SH-SY5Y (cell line): ENCODE data around the gene PCK2.

ENCODE experiments used
- GATA2 ChIP-seq: IDR thresholded peaks from 2 replicates; pipeline ENCODE4 v1.6.1; 2011; ENCODE audit warnings: mild to moderate bottlenecking, low read depth, low read length
- GATA3 ChIP-seq: IDR thresholded peaks from 2 replicates; pipeline ENCODE4 v1.6.1; 2011; ENCODE audit warnings: low read depth, mild to moderate bottlenecking, low read length, moderate library complexity

DNA sequence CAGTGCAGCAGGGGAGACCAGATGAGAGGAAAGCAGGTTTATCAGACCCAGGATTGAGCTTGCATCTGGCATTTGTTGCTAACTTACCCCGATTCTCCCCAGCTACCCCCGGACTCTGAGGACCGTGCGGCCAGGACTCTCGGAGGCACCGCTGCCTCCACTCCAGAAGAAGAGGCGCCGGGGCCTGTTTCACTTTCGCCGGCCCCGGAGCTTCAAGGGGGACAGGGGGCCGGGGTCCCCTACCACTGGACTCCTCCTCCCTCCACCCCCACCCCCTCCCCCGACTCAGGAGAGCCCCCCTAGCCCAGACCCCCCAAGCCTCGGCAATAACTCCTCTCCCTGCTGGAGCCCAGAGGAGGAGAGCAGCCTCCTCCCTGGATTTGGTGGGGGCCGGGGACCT, 29.3 kb upstream of the PCK2 start:
- TF ChIP-seq GATA2 (no peak), GATA3 (no peak)
